Thoracic aorta (tissue), 2 donors: ENCODE measurements around the gene CNTNAP2. TPM values are rescaled to one million over a fixed set of nuclear protein-coding genes. Genes with fewer than 3 reads are reported as not detected.

Experiments used
- ATAC-seq: fragments of 150-250 bp; one replicate; pipeline ENCODE4 v1.8.0; 2017; ENCODE audit warnings: low read depth; ENCODE audit not compliant: insufficient number of reproducible peaks, low FRiP score
- DNase-seq: peaks from one replicate; pipeline ENCODE4 v3.0.0-alpha.2; 2020; ENCODE audit warnings: low spot score
- H3K27ac ChIP-seq, 2 donors: fragments of 200-600 bp; sonication (generic); 1 replicate in 1 of 2; 2 replicates in 1 of 2; pipeline ENCODE4 v1.5.1; 2016; ENCODE audit warnings: mild to moderate bottlenecking in 2 of 2, moderate library complexity in 2 of 2
- H3K27me3 ChIP-seq: fragments of 200-600 bp; sonication (generic); replicated peaks from 2 replicates; pipeline ENCODE4 v1.6.0; 2016; ENCODE audit warnings: mild to moderate bottlenecking; ENCODE audit not compliant: insufficient read depth
- H3K36me3 ChIP-seq: fragments of 200-600 bp; sonication (generic); one replicate; pipeline ENCODE4 v1.5.1; 2016
- H3K4me1 ChIP-seq, 2 donors: fragments of 200-600 bp; sonication (generic); 1 replicate in 1 of 2; 2 replicates in 1 of 2; pipeline versions ENCODE4 v1.5.1 to v1.6.0; 2016; ENCODE audit warnings: low read depth in 2 of 2, mild to moderate bottlenecking in 1 of 2; ENCODE audit not compliant: control insufficient read depth in 1 of 2
- H3K4me3 ChIP-seq: fragments of 200-600 bp; sonication (generic); 2 replicates; pipeline ENCODE4 v1.5.1; 2016; ENCODE audit warnings: mild to moderate bottlenecking
- H3K9me3 ChIP-seq: fragments of 200-600 bp; sonication (generic); 2 replicates; pipeline ENCODE4 v1.5.1; 2016
- CTCF ChIP-seq: fragments of 200-600 bp; sonication (generic); IDR thresholded peaks from one replicate; pipeline ENCODE4 v1.5.1; 2019; ENCODE audit warnings: antibody characterized with exemption
- total RNA-seq, 2 donors: library from RNA; depleted of rRNA; stranded (reverse); fragments of >200 nt; gene quantifications; one replicate each; pipeline versions ENCODE4 v1.1.0 to v1.2.3, GENCODE V29; 2016

Gene CNTNAP2
- total RNA-seq, 2 donors from 2014 or later, result not detected

- DNase-seq (no peak), ATAC-seq (no peak)
- Histone ChIP-seq H3K4me1 (no peaks in the 10 kb centered on the region), H3K27me3 (no peaks in the 10 kb centered on the region), H3K36me3 (no peaks in the 10 kb centered on the region), H3K27ac (no peak overlapping the region), H3K9me3 (no peaks in the 10 kb centered on the region), H3K4me3 (no peak overlapping the region)
- no peak for TF ChIP-seq CTCF
These were observed 1522.4 kb downstream of the CNTNAP2 start for GRCh38 chr7:147639037-147639436.

- Histone ChIP-seq H3K4me3 (no peak overlapping the region), H3K27ac (no peak overlapping the region), H3K4me1 (no peaks in the 10 kb centered on the region), H3K36me3 (no peaks in the 10 kb centered on the region), H3K27me3 (no peaks in the 10 kb centered on the region), H3K9me3 (no peaks in the 10 kb centered on the region)
- no peak for DNase-seq
- TF ChIP-seq CTCF, result no peak
- ATAC-seq, result no peak
These were observed 1523.2 kb downstream of the CNTNAP2 start for GRCh38 chr7:147639751-147640150.

GRCh38 chr7:147640821-147641220, 1524.2 kb downstream of the CNTNAP2 start:
- Histone ChIP-seq H3K36me3 (no peaks in the 10 kb centered on the region), H3K4me1 (no peaks in the 10 kb centered on the region), H3K27me3 (no peaks in the 10 kb centered on the region), H3K9me3 (no peaks in the 10 kb centered on the region), H3K4me3 (no peak overlapping the region), H3K27ac (no peak overlapping the region)
- DNase-seq (no peak), ATAC-seq (no peak)
- TF ChIP-seq CTCF, result no peak

- H3K27me3 ChIP-seq, result no peaks in the 10 kb centered on the region
- no peaks in the 10 kb centered on the region for H3K4me1 ChIP-seq
- no peaks in the 10 kb centered on the region for H3K36me3 ChIP-seq
- DNase-seq (no peak), ATAC-seq (no peak)
- no peak overlapping the region for H3K27ac ChIP-seq
- no peak for TF ChIP-seq CTCF
- no peaks in the 10 kb centered on the region for H3K9me3 ChIP-seq
- no peak overlapping the region for H3K4me3 ChIP-seq
These were observed 1530.0 kb downstream of the CNTNAP2 start for GRCh38 chr7:147646568-147646967.

GRCh38 chr7:147650991-147651390, 1534.4 kb downstream of the CNTNAP2 start:
- Histone ChIP-seq H3K36me3 (no peaks in the 10 kb centered on the region), H3K27ac (no peak overlapping the region), H3K9me3 (no peaks in the 10 kb centered on the region), H3K27me3 (no peaks in the 10 kb centered on the region), H3K4me1 (no peaks in the 10 kb centered on the region), H3K4me3 (no peak overlapping the region)
- DNase-seq (no peak), ATAC-seq (no peak)
- no peak for TF ChIP-seq CTCF
